Large intestine (tissue), 3 donors: ENCODE results near the gene GAA. TPM values are rescaled to one million over a fixed set of nuclear protein-coding genes. Genes with fewer than 3 reads are reported as not detected.

Experiments used
- DNase-seq, 2 donors: peaks; one replicate each; pipeline versions ENCODE4 v3.0.0 to v3.0.0-alpha.2; 2013
- H3K27ac ChIP-seq: one replicate; pipeline ENCODE4 v1.5.1; 2013; ENCODE audit warnings: low read length
- H3K27me3 ChIP-seq: 2 replicates; pipeline ENCODE4 v1.6.1; 2013; ENCODE audit warnings: low read length; ENCODE audit not compliant: control insufficient read depth, insufficient read depth
- H3K36me3 ChIP-seq: 2 replicates; pipeline ENCODE4 v1.6.1; 2013; ENCODE audit warnings: low read length; ENCODE audit not compliant: control insufficient read depth, insufficient read depth
- H3K4me1 ChIP-seq: one replicate; pipeline ENCODE4 v1.6.1; 2013; ENCODE audit warnings: low read length; ENCODE audit not compliant: control insufficient read depth, insufficient read depth
- H3K4me3 ChIP-seq: one replicate; pipeline ENCODE4 v1.5.1; 2013; ENCODE audit warnings: low read length
- H3K9me3 ChIP-seq: one replicate; pipeline ENCODE4 v1.6.1; 2013; ENCODE audit warnings: mild to moderate bottlenecking, low read depth, low read length, moderate library complexity; ENCODE audit not compliant: control insufficient read depth
- WGBS: methylation state at CpG from one replicate; pipeline ENCODE4 v1.1.5; 2013; ENCODE audit warnings: low lambda C conversion rate; ENCODE audit not compliant: insufficient coverage; 5-methylcytosine and 5-hydroxymethylcytosine counted together
- polyA plus RNA-seq: library from polyadenylated mRNA; unstranded; fragments of 120-200 nt; gene quantifications from one replicate; pipeline ENCODE4 v1.2.1, GENCODE V29; 2013

Gene GAA
- polyA plus RNA-seq, 1 donor, result 50.0 TPM

- Histone ChIP-seq H3K36me3 (no peaks in the 10 kb centered on the region), H3K27me3 (peaks cover 15% of the 10 kb centered on the region), H3K27ac (no peak overlapping the region), H3K4me3 (no peak overlapping the region), H3K9me3 (no peaks in the 10 kb centered on the region), H3K4me1 (no peaks in the 10 kb centered on the region)
- WGBS, result no CpG with 5 or more reads among the region's 11 CpGs
- no peak for DNase-seq
These were observed 62.8 kb downstream of the GAA start for GRCh38 chr17:80164185-80164584.

DNA sequence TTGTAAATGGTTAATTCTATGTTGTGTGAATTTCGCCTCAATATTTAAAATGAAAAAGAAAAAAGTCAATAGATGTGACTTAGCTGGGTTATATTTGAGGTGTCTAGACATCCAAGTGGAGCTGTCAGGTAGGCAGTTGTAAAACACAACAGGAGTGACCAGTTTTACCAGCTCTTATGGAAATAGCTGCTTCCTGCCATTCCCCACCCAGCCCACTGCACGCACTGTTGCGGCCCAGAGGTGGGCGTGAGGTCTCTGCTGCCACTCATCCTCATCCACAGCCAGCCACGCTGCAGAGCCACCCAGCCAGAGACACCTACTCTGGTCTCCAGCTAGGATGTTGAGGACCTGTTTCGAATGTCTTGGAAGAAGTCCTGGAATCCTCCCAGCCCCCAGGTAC, 65.1 kb downstream of the GAA start:
- H3K4me3 ChIP-seq, result no peak overlapping the region
- H3K4me1 ChIP-seq, result no peaks in the 10 kb centered on the region
- H3K9me3 ChIP-seq, result no peaks in the 10 kb centered on the region
- no CpG with 5 or more reads among the region's 6 CpGs for WGBS
- no peak for DNase-seq
- H3K27ac ChIP-seq, result no peak overlapping the region
- no peaks in the 10 kb centered on the region for H3K36me3 ChIP-seq
- peaks cover 10% of the 10 kb centered on the region for H3K27me3 ChIP-seq

DNA sequence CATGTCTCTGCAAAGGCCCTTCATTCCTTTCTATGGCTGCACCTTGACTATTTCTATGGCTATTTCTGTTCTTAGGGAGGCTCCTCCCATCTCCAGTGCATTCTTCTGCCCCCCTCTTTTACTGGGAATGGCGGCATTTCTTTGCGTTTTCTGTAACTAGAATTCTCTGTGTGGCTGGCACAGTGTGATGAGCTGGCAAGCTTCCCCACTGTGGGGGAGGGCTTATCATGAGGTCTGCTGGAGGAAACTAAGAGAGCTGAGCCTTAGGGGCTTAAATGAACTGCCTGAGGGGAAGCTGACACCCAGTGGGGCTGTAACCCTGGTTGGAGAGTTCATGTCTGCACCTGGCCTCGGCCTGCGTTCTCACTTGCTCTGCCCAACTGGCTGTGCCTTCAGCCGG, 67.0 kb downstream of the GAA start:
- no CpG with 5 or more reads among the region's 5 CpGs for WGBS
- DNase-seq, result no peak
- H3K27ac ChIP-seq, result no peak overlapping the region

DNA sequence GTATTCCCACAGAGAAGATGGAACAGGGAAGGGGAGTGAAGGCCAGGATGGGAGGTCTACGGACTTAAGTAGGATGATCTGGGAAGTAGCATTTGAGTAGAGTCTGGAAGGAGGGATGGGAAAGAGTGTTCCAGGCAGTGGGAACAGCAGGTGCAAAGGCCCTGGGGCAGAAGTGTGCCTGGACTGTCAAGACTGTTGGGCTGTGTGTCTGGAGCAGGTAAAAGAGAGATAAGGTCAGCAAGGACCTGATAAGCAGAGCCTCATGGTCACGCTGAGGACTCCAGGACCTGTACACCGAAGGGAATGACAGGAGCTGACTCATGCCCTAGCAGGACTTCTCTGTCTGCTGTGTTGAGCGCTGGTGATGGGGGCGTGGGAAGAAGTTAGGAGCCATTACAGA, 67.7 kb downstream of the GAA start:
- no CpG with 5 or more reads among the region's 5 CpGs for WGBS
- Histone ChIP-seq H3K36me3 (no peaks in the 10 kb centered on the region), H3K27me3 (peaks cover 10% of the 10 kb centered on the region), H3K9me3 (no peaks in the 10 kb centered on the region), H3K27ac (no peak overlapping the region), H3K4me3 (no peak overlapping the region), H3K4me1 (no peaks in the 10 kb centered on the region)
- DNase-seq, result no peak

More for the DNA sequence above, 67.0 kb downstream of the GAA start:
- Histone ChIP-seq H3K27me3 (peaks cover 10% of the 10 kb centered on the region), H3K9me3 (no peaks in the 10 kb centered on the region), H3K36me3 (no peaks in the 10 kb centered on the region), H3K4me3 (no peak overlapping the region), H3K4me1 (no peaks in the 10 kb centered on the region)

Other genes starting within 250 kb of the GAA start
- 29.9 TPM for gene TBC1D16, start 65.7 kb upstream of the GAA start, polyA plus RNA-seq
- 5.7 TPM for gene CCDC40, start 64.9 kb upstream of the GAA start, polyA plus RNA-seq
- gene EIF4A3, start 45.5 kb downstream of the GAA start, polyA plus RNA-seq, result 95.0 TPM
- gene CARD14, start 68.4 kb downstream of the GAA start, polyA plus RNA-seq, result 3.2 TPM
- gene SGSH, start 118.8 kb downstream of the GAA start, polyA plus RNA-seq, result 77.5 TPM
- 82.8 TPM for gene SLC26A11, start 118.8 kb downstream of the GAA start, polyA plus RNA-seq
- 103 TPM for gene RNF213, start 159.3 kb downstream of the GAA start, polyA plus RNA-seq